Kidney tubule cell (primary cell): Measurements from ENCODE around the gene ANTXR1.

ENCODE experiments used
- DNase-seq: peaks from one replicate; pipeline ENCODE4 v3.0.0-alpha.2; 2018; ENCODE audit warnings: low spot score

ANTXR1 gene

DNA sequence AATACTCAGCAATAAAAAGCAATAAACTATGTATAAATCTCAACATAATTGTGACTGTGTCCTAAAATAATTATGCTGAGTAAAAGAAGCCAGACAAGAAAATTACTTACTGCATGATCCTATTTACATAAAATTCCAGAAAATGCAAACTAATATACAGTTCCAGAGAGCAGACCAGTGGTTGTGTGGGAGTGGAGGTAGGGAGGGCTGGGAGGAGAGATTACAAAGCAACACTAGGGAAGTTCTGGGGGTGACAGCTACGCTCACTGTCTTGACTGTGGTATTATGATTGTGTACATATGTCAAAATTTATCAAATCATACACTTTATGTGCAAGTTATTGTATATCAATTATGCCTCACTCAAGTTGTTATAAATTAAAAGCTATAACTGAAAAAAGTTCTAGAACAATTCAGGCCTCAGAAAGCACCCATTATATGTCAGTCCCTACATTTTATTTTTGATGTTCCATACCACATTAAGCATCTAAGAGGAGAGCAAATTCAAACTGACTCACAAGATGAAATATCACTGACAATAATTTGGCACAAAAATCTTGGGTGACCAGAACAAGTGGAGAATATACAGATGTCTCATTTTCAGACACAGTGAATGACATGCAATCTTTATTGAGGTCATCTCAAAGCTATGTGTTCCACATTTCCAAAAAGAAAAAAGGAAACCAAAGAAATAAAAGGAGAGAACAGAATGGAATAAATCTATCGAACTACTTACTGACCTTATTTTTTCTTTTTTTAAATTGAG lies 85.1 kb downstream of the ANTXR1 start:
- no peak for DNase-seq

DNA sequence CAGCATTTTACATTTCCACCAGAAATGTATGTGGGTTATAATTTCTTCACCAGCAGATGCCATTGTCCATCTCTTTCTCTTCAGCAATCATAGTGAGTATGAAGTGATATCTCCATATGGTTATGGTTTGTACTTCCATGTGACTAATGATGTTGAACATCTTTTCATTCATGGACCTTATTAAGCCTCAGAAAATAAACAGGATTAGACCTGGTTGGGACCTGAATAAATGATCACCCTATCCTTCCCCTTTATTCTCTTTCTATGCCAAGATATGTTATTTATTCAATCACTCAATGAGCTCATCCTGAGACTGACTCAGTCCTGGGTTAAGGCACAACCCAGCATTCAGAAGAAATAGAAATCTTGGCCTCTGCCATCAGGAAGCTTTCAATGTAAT lies 86.6 kb downstream of the ANTXR1 start:
- DNase-seq: peak; percentile 53

DNA sequence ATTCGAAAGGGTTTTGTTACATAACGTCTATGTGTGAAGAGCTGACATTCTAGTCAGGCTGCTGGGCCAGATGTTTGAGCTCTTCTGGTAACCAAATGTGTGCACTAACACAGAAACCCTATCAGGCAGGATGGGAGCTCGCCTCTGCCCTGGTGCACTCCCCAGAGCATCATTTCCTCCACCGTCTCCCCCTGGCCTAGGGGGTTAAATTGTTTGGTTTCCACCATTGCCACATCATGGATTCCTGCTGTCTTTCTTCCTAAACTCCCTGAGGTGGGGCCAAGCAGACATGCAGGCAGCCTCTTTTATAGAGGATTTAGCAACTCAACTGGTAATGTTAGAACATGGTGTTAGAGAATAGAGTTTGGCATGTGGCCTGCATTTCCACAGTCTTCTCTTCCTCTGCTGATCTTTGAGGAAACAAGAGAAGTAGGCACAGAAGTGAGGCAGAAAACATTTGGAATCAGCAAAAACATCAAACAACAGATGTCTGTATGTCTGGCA lies 87.3 kb downstream of the ANTXR1 start:
- DNase-seq: no peak

DNA sequence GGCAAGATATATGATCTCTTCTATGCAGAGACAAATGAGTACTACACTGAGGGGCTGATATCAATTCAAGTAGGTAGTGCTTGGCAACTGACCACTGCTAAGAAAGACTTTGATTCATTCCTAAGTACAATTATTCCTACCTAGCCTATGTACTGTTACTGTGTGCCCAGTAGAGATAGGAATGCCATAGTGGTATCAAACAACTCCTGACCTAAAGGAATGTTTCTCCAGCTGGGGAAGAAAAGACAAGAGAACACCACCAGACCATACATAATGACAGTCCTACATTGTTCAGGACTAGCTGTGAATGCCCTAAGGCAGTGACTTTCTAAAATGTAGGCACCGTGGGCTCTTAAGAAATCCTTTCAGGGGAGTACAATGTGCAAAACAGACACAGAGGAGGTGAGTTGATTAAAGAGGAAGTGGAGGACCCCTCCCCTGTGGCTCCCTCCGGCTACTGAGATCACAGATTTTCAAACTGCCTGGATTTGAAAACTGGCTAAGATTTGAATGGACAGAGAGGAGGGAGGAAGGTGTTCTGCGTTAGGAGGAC lies 89.1 kb downstream of the ANTXR1 start:
- no peak for DNase-seq

DNA sequence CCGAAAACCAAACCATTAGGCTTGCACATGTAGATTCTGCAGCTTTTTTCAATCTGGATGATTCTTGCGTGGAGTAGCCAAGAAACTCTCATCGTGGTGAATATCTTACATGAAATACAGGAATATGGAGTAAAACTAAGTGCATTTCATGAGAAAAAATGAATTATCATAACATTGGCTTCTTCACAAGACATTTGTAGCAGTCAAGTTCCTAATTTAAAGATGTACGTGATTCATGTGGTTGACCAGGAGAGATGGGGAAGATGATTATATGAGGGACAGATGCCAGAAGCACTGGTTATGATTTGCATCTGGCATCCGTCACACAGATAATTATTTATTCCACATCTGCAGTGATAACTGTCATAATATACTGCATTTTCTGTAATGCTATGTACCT lies 90.4 kb downstream of the ANTXR1 start:
- no peak for DNase-seq

DNA sequence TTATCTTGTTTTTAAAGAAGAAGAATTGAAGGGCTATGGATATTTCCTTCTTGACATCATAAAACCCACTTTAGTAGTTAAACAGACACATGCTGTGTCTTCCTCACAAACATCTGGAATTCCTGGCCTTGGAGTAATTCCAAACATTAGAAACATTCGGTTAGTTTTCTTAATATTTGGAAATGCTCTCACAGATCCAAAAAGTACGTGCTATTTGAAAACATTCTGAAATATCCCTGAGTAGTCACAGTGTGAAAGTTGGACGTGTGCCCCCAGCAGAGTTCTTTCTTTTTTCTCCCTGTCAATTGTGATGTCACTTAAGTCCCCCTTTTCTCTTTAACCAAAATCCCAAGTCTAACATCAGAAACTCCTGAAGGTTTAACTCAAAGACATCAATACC lies 91.3 kb downstream of the ANTXR1 start:
- DNase-seq: no peak

DNA sequence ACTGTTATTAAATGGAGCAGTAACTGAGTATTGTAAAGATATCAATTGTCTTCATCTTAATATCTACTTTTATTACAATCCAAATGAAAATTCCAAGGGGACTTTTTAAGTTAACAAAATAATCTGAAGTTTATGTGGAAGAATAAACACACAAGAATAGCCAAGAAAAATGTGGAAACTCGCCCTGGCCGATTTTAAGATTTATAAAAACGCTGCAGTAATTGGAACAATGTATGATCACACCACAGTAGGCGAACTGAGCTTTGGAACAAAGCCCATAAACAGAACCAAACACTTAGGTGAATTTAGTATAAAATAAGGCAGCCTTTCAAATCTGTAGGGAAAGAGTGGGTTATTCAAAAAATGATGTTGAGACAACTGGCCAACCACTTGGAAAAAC lies 96.3 kb downstream of the ANTXR1 start:
- no peak for DNase-seq

DNA sequence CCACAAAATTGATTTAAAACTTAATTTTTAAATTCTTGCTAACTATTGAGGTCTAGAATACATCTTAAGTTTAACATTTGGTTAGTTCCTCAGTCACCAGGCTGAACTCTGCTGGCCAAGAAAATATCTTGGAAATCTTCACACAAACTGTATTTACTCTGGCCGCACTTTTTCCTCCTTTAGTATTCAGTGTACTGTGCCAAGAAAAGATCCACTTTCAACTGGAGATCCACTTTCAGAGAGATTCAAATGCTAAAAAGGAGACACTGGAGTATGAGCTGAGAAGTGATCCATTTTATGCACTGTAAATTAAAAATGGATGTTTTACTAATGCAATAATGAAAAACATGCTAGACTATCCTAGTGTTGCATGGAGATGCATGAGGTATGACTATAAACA lies 98.1 kb downstream of the ANTXR1 start:
- DNase-seq: no peak

DNA sequence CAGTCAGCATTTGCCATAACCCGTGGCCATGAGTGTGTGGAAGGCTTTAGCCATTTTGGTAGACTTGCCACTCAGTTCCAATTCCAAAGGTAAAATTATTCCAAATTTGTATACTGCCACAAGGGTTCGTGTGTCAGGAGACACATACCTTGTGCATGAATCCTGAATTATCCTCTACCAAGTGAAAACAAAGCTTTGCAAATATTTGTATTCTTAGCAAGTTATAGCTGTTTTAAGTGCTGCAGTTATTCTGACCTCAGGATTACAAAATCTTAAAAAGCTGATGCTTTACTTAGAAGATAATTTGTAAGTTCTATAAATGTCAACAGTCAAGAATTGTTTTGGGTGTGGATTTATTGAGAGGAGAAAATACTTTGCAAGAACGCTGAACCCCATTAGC lies 100.6 kb downstream of the ANTXR1 start:
- DNase-seq: no peak

DNA sequence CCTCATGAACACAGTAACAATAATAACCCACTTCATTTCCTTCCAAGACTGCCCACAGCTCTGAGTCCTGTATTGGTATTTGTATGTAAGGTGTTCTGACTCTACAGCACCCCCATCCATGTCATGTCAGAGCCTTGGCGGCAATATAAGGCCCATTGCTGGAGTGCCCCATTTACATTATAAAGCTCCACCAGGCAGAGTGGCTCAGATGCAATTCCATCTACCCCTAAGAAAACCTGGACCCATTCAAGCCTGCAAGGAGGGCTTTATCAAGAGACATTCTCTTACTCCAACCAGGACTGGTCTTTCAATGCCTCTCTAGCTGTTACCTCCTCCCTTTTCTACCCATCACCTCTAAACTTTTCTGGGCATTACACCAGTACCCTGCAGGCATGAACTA lies 101.6 kb downstream of the ANTXR1 start:
- no peak for DNase-seq

DNA sequence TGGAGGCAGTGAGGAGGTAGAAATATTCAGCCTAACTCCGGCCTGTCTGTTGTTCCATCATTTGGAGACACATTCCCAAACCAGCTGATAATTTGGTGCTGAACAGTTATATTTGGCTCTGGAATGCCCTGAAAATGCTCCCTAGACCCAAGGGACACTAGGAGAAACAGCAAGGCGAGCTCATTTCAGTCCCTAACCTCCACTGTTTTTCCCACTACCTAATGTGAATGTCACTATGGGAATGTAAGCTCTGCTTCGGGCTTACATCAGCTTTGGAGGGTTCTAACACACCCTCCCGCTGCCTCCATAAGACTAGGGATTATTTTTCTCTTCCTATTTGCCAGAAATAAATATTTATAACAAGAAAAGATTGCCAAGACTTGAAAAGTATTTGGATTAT lies 103.5 kb downstream of the ANTXR1 start:
- no peak for DNase-seq

DNA sequence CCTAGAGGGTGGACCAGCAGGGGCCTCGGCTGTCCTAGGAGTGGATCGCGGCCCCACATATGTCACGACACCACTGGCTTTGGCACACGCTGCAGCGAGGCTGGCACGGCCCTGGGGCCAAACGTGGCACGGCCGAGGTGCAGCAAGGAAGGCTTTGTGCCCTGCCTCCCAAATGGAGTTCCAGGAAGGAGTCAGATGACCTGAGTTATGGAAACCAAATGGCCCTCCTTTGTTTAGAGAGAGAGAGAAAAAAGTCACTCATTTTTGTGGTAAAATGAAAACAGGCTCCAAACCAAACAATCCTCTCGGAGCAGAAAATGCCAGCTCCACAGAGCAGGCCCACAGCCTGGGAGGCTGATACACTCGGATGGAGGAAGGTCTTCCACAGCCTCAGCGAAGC lies 105.6 kb downstream of the ANTXR1 start:
- no peak for DNase-seq

DNA sequence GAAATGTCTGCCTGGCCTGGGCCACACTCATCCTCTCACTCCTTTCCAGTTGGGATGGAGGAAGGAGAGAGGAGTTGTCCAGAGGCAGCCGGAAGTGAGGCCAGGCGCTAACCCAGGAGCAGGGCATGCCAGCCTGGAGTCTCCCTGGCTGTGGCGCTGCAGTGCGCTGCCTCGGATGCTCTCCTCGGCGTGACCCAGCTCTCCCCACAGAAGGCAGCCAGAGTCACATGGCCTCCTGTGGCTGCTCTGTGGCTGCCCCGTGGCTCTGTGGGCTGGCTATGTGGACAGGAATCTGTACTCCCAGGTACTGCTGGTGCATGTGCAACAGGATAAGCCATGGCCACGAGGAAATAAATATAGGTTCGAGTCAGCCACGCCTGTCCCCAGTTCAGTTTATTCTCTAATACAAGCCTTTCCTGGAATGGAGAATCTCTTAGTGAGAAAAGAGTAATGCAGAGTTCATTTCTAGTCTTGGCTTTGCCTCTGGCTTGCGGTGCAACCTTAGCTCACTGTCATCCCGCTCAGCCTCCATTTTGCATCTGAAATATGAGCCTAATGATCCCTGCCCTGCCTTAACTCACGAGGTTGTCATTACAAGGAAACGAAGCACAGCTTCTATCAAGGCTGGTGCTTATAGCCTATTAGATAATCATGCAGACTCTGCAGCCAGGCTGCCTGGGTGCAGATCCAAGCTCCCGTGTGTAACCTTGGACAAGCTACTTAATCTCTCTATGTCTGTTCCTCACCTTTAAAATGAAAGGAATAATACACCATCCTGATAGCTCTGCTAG lies 106.3 kb downstream of the ANTXR1 start:
- DNase-seq: no peak

DNA sequence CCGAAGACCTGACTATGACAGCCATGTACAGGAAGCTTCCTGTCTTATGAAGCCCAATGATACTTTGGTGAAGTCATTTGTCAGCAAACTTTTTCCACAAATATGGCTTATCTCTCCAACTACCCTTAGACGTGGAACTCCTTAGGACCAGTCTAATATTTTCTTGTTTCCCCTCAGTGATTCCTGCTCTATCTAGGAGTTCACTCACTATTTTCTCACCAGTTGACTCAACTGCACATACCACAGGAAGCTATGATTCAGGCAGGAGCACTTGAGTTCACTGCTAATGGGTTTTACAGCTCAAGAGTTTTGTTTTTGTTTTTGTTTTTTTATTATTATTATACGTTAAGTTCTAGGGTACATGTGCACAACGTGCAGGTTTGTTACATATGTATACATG lies 109.3 kb downstream of the ANTXR1 start:
- DNase-seq: peak; percentile 75

DNA sequence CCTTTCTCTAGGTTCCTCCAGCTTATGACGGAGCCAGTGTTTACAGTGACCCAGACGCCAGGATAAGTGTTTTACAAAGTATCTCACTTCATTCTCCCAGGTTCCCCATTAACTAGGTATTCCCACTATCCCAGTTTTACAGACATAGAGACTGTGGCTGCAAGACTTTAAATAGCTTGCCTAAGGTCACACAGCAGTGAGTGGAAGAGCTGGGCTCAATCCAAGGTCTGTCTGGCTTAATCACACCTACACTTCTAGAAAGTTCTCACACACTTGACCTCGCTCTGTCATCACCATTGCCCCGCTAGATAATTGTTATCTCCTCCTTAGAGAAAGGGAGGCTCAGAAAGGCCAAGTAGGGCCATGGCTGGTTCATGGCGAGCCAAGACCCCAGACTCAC lies 110.2 kb downstream of the ANTXR1 start:
- DNase-seq: peak; percentile 30

DNA sequence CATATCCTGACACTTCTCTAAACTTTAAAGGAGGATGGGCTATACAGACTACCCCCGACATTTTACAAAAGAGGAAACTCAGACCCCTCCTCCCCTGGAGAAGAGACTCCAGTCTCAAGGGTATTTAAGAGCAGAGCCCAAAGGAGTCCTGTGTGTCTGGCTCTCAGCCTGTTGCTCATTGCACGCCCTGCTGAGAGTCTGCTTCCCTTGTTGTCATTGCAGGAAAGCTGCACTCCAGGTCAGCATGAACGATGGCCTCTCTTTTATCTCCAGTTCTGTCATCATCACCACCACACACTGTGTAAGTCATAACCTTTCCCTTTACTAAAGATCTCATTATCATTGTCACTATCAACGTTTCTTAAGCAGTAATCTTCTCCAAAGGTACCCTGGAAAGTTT lies 111.4 kb downstream of the ANTXR1 start:
- DNase-seq: no peak

DNA sequence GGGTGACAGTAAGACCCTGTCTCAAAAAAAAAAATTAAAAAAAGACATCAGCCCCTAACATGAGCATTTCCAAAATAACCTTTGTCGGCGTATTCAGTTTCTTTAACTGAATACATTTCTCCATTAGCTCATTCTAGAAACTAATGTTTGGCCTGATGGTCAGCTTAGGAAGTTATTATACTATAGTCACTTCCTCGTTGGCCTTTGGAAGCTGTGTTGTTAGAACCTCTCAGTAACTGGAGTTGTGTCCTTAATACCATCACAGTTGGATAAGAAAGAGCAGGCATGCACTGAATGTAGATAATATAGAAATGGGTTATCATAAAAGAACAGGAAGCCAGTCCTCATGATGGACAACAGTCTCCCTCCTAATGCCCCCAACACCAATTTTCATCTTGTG lies 112.8 kb downstream of the ANTXR1 start:
- no peak for DNase-seq

DNA sequence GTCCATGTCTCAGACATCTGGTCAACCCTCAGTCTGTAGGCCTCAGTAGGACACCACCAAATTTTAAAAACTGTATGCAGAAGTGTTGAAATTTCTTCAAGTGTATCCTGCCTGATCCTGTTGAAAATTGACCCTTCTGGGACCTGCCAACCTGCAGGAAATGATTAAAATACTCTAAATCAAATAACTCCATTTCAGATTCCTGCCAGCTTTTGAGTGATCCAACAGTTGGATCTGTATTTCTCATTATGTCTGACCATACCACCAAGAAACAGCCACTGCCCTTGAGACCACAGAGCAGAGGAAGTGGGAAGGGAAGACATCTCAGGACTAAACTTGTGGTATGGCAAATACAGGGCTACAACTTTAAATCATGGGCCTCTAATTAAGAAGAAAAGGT lies 113.4 kb downstream of the ANTXR1 start:
- no peak for DNase-seq

DNA sequence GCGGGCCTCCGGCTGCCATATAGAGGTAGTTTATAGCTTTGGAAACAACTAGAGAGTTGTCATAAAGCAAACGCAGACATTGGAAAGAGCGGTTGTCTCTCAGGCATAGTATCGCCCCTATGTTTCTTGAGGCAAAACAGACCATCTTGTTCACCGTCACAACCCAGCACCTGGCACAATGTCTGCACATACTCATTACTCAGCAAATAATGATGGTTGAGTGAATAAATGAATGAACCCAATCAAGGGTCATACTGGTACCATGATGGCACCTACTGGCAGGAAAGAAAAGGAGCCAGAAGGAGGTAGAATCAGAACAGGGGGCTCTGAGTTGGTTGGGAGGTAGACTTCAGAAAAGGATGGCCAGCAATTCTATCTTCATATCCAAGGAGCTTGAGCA lies 118.5 kb downstream of the ANTXR1 start:
- DNase-seq: no peak

DNA sequence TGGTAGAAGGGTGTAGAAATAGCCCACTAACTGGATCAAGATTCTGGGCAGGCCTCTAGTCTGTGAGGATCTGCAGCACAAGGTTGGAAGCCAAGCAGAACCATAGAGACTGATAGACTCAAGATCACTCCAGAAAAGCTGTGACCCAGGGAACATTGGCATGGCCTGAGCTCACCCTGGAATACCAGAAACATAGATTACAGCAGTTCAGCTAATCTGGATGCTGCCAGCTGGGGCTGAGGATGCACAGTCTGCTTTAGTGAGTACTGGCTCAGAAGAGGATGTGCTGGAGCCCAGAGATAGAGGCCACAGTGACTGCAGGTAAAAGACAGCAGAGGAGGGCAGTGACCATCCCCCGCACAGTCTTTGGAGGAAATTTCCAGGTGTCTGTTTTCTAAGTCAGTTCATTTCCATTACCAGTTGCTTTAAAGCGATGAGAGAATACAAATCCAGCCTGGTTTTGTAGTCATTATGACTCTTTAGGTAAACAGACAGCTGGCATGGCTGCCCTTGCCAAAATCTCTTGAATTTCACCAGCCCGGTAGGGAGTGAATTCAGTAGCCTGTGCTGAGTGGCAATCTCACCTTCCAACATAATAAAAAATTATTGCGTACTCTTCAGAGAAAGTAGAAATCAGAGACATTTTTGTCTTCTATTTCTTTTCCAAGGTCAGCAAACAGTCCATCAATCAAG lies 119.2 kb downstream of the ANTXR1 start:
- no peak for DNase-seq

DNA sequence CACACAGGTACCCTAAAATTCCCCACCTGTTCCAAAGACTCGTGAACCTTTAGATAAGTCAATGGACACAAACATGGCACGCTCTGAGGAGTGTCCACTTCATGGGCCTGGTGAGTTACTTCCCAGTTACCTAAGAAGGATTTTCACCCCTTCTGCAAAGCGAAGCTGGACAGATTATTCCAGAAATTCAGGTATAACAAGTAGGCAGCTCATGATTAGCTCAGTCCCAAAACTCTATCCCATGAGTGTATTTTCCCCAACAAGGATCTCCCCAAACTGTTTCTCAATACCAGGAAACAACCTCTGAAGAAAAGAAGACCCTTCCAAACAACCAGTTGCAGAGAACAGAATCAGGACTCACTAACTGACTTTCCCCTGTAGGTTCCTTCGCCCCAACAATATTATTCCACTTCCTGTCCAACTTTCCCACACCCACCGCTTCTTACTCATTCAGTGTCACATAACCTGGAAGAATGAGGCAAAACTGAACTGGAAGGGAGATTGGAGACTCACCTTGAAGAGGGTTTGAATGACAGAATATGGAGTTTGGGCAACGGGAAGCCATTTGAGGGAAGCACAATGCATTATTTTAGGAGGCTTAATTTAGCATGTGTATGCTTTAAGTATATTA lies 120.1 kb downstream of the ANTXR1 start:
- DNase-seq: peak; percentile 7

DNA sequence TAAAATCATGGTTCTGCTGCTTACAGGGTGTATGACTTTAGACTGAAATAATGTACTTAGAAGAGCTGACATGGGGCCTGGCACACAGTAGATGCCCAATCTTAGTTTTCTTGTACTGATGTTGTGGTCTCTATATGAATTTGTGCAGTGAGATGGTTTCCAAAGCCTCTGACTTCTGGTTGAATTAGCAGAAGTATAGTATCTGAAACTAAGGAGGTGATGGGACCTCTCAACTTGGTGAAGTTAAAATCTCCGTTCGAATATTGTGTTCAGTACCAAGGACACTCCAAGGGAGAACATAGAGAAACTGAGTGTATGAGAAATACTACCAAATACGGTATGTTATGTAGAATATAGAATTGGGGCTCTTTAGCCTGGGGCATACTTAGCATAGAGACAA lies 120.9 kb downstream of the ANTXR1 start:
- no peak for DNase-seq
